Measurements from ENCODE around the gene C2. TPM values are rescaled to one million over a fixed set of nuclear protein-coding genes. Genes with fewer than 3 reads are reported as not detected.

C2 gene
- total and polyA plus RNA-seq, 4 donors = 28.6 to 230 (median 132) TPM

GRCh38 chr6:31952140-31952805 is 24.8 kb downstream of the C2 start:
- peak; percentile 79 for ATAC-seq (ENCODE audit: insufficient read depth, low FRiP score)
- H3K27ac ChIP-seq (ENCODE audit: low read depth in 1 of 2, low read length in 1 of 2) = peak overlapping the region in 1 of 2 donors; percentile 17
- H3K27me3 ChIP-seq (ENCODE audit: control insufficient read depth in 3 of 3, insufficient read depth in 3 of 3, low read length in 2 of 3) = no peaks in the 10 kb centered on the region
- 55 to 74% methylated on average over 5 of the region's 5 CpGs for WGBS, 2 donors
- H3K4me3 ChIP-seq = no peak overlapping the region
- no peaks in the 10 kb centered on the region for H3K9me3 ChIP-seq (ENCODE audit: control insufficient read depth in 4 of 4, insufficient read depth in 3 of 4, low read length in 3 of 4)
- TF ChIP-seq CTCF (IDR thresholded peaks at IDR 0.05; ENCODE audit: control extremely low read depth, extremely low read depth) = peak; percentile 37
- peaks cover 0 to 4% (median 0%) of the 10 kb centered on the region in 5 donors for H3K4me1 ChIP-seq (ENCODE audit: control insufficient read depth in 5 of 5, insufficient read depth in 5 of 5, low read length in 5 of 5)
- peaks cover 16 to 39% (median 30%) of the 10 kb centered on the region in 4 donors for H3K36me3 ChIP-seq (ENCODE audit: control insufficient read depth in 4 of 4, insufficient read depth in 4 of 4, low read length in 4 of 4)
- H3K9ac ChIP-seq (ENCODE audit: insufficient read depth in 1 of 2, low read length in 2 of 2) = no peak overlapping the region
- DNase-seq = peak; percentile 47 to 53 (median 52)

GRCh38 chr6:31952890-31953289 is 25.4 kb downstream of the C2 start:
- Histone ChIP-seq H3K4me3 (no peak overlapping the region), H3K36me3 (ENCODE audit: control insufficient read depth in 4 of 4, insufficient read depth in 4 of 4, low read length in 4 of 4) (peaks cover 16 to 39% (median 30%) of the 10 kb centered on the region in 4 donors), H3K4me1 (ENCODE audit: control insufficient read depth in 5 of 5, insufficient read depth in 5 of 5, low read length in 5 of 5) (peaks cover 1 to 7% (median 3%) of the 10 kb centered on the region in 5 donors), H3K9ac (ENCODE audit: insufficient read depth in 1 of 2, low read length in 2 of 2) (no peak overlapping the region), H3K27me3 (ENCODE audit: control insufficient read depth in 3 of 3, insufficient read depth in 3 of 3, low read length in 2 of 3) (no peaks in the 10 kb centered on the region), H3K9me3 (ENCODE audit: control insufficient read depth in 4 of 4, insufficient read depth in 3 of 4, low read length in 3 of 4) (no peaks in the 10 kb centered on the region), H3K27ac (ENCODE audit: low read depth in 1 of 2, low read length in 1 of 2) (no peak overlapping the region)
- no peak for DNase-seq
- ATAC-seq (ENCODE audit: insufficient read depth, low FRiP score) = no peak
- no peak for TF ChIP-seq CTCF (IDR thresholded peaks at IDR 0.05; ENCODE audit: control extremely low read depth, extremely low read depth)
- 79 to 83% methylated on average over 5 of the region's 5 CpGs for WGBS, 2 donors

- TF ChIP-seq CTCF (IDR thresholded peaks at IDR 0.05; ENCODE audit: control extremely low read depth, extremely low read depth) = no peak
- peaks cover 4 to 16% (median 7%) of the 10 kb centered on the region in 5 donors for H3K4me1 ChIP-seq (ENCODE audit: control insufficient read depth in 5 of 5, insufficient read depth in 5 of 5, low read length in 5 of 5)
- H3K36me3 ChIP-seq (ENCODE audit: control insufficient read depth in 4 of 4, insufficient read depth in 4 of 4, low read length in 4 of 4) = peaks cover 16 to 39% (median 31%) of the 10 kb centered on the region in 4 donors
- H3K9ac ChIP-seq (ENCODE audit: insufficient read depth in 1 of 2, low read length in 2 of 2) = no peak overlapping the region
- no peak overlapping the region for H3K27ac ChIP-seq (ENCODE audit: low read depth in 1 of 2, low read length in 1 of 2)
- H3K4me3 ChIP-seq = no peak overlapping the region
- DNase-seq (no peak), ATAC-seq (ENCODE audit: insufficient read depth, low FRiP score) (no peak)
- H3K9me3 ChIP-seq (ENCODE audit: control insufficient read depth in 4 of 4, insufficient read depth in 3 of 4, low read length in 3 of 4) = no peaks in the 10 kb centered on the region
- 98% methylated on average over 28 of the region's 28 CpGs for WGBS, 2 donors
- H3K27me3 ChIP-seq (ENCODE audit: control insufficient read depth in 3 of 3, insufficient read depth in 3 of 3, low read length in 2 of 3) = no peaks in the 10 kb centered on the region
Measured at GRCh38 chr6:31954511-31954910, 27.0 kb downstream of the C2 start.

All from lung (tissue), 12 donors.